ENCODE results near the gene ATP6V0E2. TPM values are rescaled to one million over a fixed set of nuclear protein-coding genes. Genes with fewer than 3 reads are reported as not detected.

The ATP6V0E2 gene
- total RNA-seq, 2 donors from 2014 or later = 15.3 to 16.1 TPM

GRCh38 chr7:149855361-149856305, 18.1 kb upstream of the ATP6V0E2 start:
- TF ChIP-seq, protein P1, sequence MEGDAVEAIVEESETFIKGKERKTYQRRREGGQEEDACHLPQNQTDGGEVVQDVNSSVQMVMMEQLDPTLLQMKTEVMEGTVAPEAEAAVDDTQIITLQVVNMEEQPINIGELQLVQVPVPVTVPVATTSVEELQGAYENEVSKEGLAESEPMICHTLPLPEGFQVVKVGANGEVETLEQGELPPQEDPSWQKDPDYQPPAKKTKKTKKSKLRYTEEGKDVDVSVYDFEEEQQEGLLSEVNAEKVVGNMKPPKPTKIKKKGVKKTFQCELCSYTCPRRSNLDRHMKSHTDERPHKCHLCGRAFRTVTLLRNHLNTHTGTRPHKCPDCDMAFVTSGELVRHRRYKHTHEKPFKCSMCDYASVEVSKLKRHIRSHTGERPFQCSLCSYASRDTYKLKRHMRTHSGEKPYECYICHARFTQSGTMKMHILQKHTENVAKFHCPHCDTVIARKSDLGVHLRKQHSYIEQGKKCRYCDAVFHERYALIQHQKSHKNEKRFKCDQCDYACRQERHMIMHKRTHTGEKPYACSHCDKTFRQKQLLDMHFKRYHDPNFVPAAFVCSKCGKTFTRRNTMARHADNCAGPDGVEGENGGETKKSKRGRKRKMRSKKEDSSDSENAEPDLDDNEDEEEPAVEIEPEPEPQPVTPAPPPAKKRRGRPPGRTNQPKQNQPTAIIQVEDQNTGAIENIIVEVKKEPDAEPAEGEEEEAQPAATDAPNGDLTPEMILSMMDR (conservative IDR thresholded peaks at IDR 0.05) = no peak
- no peaks in the 10 kb centered on the region for H3K27me3 ChIP-seq (ENCODE audit: control insufficient read depth, insufficient read depth, low read length, poor library complexity, severe bottlenecking)
- peak; percentile 90 for DNase-seq
- Mint-ChIP-seq H3K36me3 (ENCODE audit: low read depth) (no peaks in the 10 kb centered on the region), H3K27me3 (ENCODE audit: insufficient read depth) (peaks cover 10% of the 10 kb centered on the region), H3K9me3 (no peaks in the 10 kb centered on the region), H3K27ac (peak overlapping the region; percentile 83), H3K4me3 (peak overlapping the region; percentile 39), H3K4me1 (peaks cover 25% of the 10 kb centered on the region)
- H3K36me3 ChIP-seq (ENCODE audit: control insufficient read depth, insufficient read depth, low read length) = no peaks in the 10 kb centered on the region
- H3K9ac ChIP-seq (ENCODE audit: extremely low read depth, low read length, poor library complexity, severe bottlenecking) = peak overlapping the region; percentile 40
- H3K9me3 ChIP-seq (ENCODE audit: control insufficient read depth, low read length) = no peaks in the 10 kb centered on the region
- no peak overlapping the region for H3K27ac ChIP-seq (ENCODE audit: low read depth, low read length)
- WGBS, 2 experiments (ENCODE audit: insufficient coverage in 1 of 2, insufficient read length in 1 of 2) = 83 to 90% methylated on average over 11 to 16 of the region's 16 CpGs
- peaks cover 18% of the 10 kb centered on the region for H3K4me1 ChIP-seq (ENCODE audit: control insufficient read depth, insufficient read depth, low read length)
- H3K4me3 ChIP-seq (ENCODE audit: low read length) = no peak overlapping the region

GRCh38 chr7:149856583-149856982, 17.2 kb upstream of the ATP6V0E2 start:
- H3K36me3 Mint-ChIP-seq (ENCODE audit: low read depth) = no peaks in the 10 kb centered on the region
- no peak overlapping the region for H3K4me3 Mint-ChIP-seq
- Histone ChIP-seq H3K9ac (ENCODE audit: extremely low read depth, low read length, poor library complexity, severe bottlenecking) (no peak overlapping the region), H3K27ac (ENCODE audit: low read depth, low read length) (no peak overlapping the region), H3K36me3 (ENCODE audit: control insufficient read depth, insufficient read depth, low read length) (no peaks in the 10 kb centered on the region), H3K4me1 (ENCODE audit: control insufficient read depth, insufficient read depth, low read length) (peaks cover 18% of the 10 kb centered on the region), H3K9me3 (ENCODE audit: control insufficient read depth, low read length) (no peaks in the 10 kb centered on the region), H3K4me3 (ENCODE audit: low read length) (no peak overlapping the region), H3K27me3 (ENCODE audit: control insufficient read depth, insufficient read depth, low read length, poor library complexity, severe bottlenecking) (no peaks in the 10 kb centered on the region)
- no peak for DNase-seq
- H3K4me1 Mint-ChIP-seq = peaks cover 25% of the 10 kb centered on the region
- H3K9me3 Mint-ChIP-seq = no peaks in the 10 kb centered on the region
- H3K27ac Mint-ChIP-seq = no peak overlapping the region
- TF ChIP-seq, protein P1 (conservative IDR thresholded peaks at IDR 0.05) = no peak
- 92 to 94% methylated on average over 6 to 8 of the region's 8 CpGs for WGBS, 2 experiments (ENCODE audit: insufficient coverage in 1 of 2, insufficient read length in 1 of 2)
- peaks cover 9% of the 10 kb centered on the region for H3K27me3 Mint-ChIP-seq (ENCODE audit: insufficient read depth)

DNA sequence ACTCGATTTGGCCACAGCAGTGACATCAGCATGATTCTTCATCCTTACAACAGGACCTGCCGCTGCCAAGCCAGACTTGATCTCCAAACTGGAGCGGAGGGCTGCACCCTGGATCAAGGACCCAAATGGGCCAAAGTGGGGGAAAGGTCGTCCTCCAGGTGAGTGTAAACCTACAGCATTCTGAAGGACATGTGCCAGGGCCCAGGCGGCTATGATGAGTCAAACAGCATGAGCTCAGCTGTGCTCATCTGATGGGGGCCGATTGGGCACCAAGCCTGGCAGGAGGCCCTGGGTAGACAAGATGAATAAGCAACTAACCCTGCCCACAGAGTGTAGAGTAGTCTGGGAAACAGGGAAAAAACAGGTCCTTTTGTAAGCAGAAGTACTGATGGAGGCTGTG, 14.4 kb upstream of the ATP6V0E2 start:
- Histone ChIP-seq H3K36me3 (ENCODE audit: control insufficient read depth, insufficient read depth, low read length) (no peaks in the 10 kb centered on the region), H3K27ac (ENCODE audit: low read depth, low read length) (no peak overlapping the region), H3K9me3 (ENCODE audit: control insufficient read depth, low read length) (no peaks in the 10 kb centered on the region), H3K27me3 (ENCODE audit: control insufficient read depth, insufficient read depth, low read length, poor library complexity, severe bottlenecking) (no peaks in the 10 kb centered on the region), H3K4me1 (ENCODE audit: control insufficient read depth, insufficient read depth, low read length) (peaks cover 13% of the 10 kb centered on the region), H3K9ac (ENCODE audit: extremely low read depth, low read length, poor library complexity, severe bottlenecking) (no peak overlapping the region), H3K4me3 (ENCODE audit: low read length) (no peak overlapping the region)
- TF ChIP-seq, protein P1 (conservative IDR thresholded peaks at IDR 0.05) = no peak
- Mint-ChIP-seq H3K4me1 (peaks cover 20% of the 10 kb centered on the region), H3K36me3 (ENCODE audit: low read depth) (no peaks in the 10 kb centered on the region), H3K27me3 (ENCODE audit: insufficient read depth) (peaks cover 8% of the 10 kb centered on the region), H3K27ac (no peak overlapping the region), H3K9me3 (no peaks in the 10 kb centered on the region), H3K4me3 (no peak overlapping the region)
- WGBS, 2 experiments (ENCODE audit: insufficient coverage in 1 of 2, insufficient read length in 1 of 2) = 85 to 100% methylated on average over 4 to 6 of the region's 6 CpGs
- no peak for DNase-seq

Data from endodermal cell (in vitro differentiated cells).